H1 (cell line): ENCODE measurements around the gene CLPX. TPM values are rescaled to one million over a fixed set of nuclear protein-coding genes. Genes with fewer than 3 reads are reported as not detected.

Experiments used
- CTCF ChIA-PET: fragments of 300-600 bp; sonication (Branson Sonifier 250); formaldehyde crosslinking; loops from one replicate; lab custom pipeline; 2021; ENCODE audit not compliant: partially characterized antibody; lab: Charles Lee
- POLR2A ChIA-PET: fragments of 300-600 bp; sonication (Branson Sonifier 250); formaldehyde crosslinking; loops from one replicate; lab custom pipeline; 2021; ENCODE audit warnings: inconsistent platforms; ENCODE audit not compliant: partially characterized antibody; lab: Charles Lee
- DNase-seq, 2 experiments: peaks; one replicate each; pipeline versions ENCODE4 v3.0.0 to v3.0.0-alpha.2; 2010 to 2022; ENCODE audit warnings: low spot score in 2 of 2, low read depth in 1 of 2, mixed read lengths in 1 of 2
- FAIRE-seq: peaks from 2 replicates; lab custom pipeline; 2011; peaks lifted over from hg19 to GRCh38; lab: Jason Lieb, UNC
- H2AFZ ChIP-seq: 2 replicates; pipeline ENCODE4 v1.8.1; 2012; ENCODE audit warnings: low read length, inconsistent platforms
- H2AK5ac ChIP-seq: 2 replicates; pipeline ENCODE4 v1.6.1; 2013; ENCODE audit warnings: low read depth, low read length
- H2BK120ac ChIP-seq: replicated peaks from 2 replicates; pipeline ENCODE3; 2013; ENCODE audit warnings: low read depth, low read length, inconsistent platforms
- H2BK12ac ChIP-seq: 2 replicates; pipeline ENCODE4 v1.6.1; 2013; ENCODE audit warnings: low read depth, low read length
- H2BK15ac ChIP-seq: 2 replicates; pipeline ENCODE4 v1.6.1; 2013; ENCODE audit warnings: low read length
- H2BK20ac ChIP-seq: 2 replicates; pipeline ENCODE4 v1.6.1; 2013; ENCODE audit warnings: low read length
- H2BK5ac ChIP-seq: 2 replicates; pipeline ENCODE4 v1.6.1; 2013; ENCODE audit warnings: low read depth, low read length
- H3K14ac ChIP-seq: 2 replicates; pipeline ENCODE4 v1.6.1; 2013; ENCODE audit warnings: inconsistent platforms; ENCODE audit not compliant: insufficient read length
- H3K18ac ChIP-seq: 2 replicates; pipeline ENCODE4 v1.6.1; 2013; ENCODE audit warnings: low read length; ENCODE audit errors: extremely low read depth
- H3K23ac ChIP-seq: 2 replicates; pipeline ENCODE4 v1.6.1; 2013; ENCODE audit warnings: inconsistent platforms; ENCODE audit not compliant: insufficient read length
- H3K23me2 ChIP-seq: 2 replicates; pipeline ENCODE4 v1.6.1; 2013; ENCODE audit warnings: low read depth, low read length
- H3K27ac ChIP-seq: 2 replicates; pipeline ENCODE4 v1.6.1; 2011; ENCODE audit warnings: low read depth, low read length, inconsistent platforms
- H3K27me3 ChIP-seq, 4 experiments: replicated peaks in 1 of 4; 1 replicate in 1 of 4; 2 replicates in 3 of 4; pipeline versions ENCODE4 v1.6.1 to v1.8.1; 2011 to 2013; ENCODE audit warnings: low read length in 3 of 4, mild to moderate bottlenecking in 3 of 4, inconsistent platforms in 2 of 4, mixed read lengths in 2 of 4, moderate library complexity in 1 of 4; ENCODE audit not compliant: control insufficient read depth in 3 of 4, insufficient read depth in 3 of 4; ENCODE audit errors: extremely low read depth in 1 of 4
- H3K36me3 ChIP-seq, 4 experiments: 2 replicates each; pipeline versions ENCODE4 v1.6.1 to v1.8.1; 2011 to 2013; ENCODE audit warnings: mild to moderate bottlenecking in 4 of 4, low read length in 3 of 4, moderate library complexity in 2 of 4, control low read depth in 1 of 4, inconsistent platforms in 1 of 4; ENCODE audit not compliant: insufficient read depth in 4 of 4, control insufficient read depth in 2 of 4
- H3K4ac ChIP-seq: replicated peaks from 2 replicates; pipeline ENCODE3; 2013; ENCODE audit warnings: low read length, low read depth, mixed read lengths, inconsistent platforms; ENCODE audit not compliant: insufficient read length
- H3K4me1 ChIP-seq, 4 experiments: replicated peaks in 1 of 4; 1 replicate in 1 of 4; 2 replicates in 3 of 4; pipeline versions ENCODE4 v1.6.1 to v1.8.1; 2011 to 2013; ENCODE audit warnings: low read length in 3 of 4, inconsistent platforms in 2 of 4, mixed read lengths in 1 of 4; ENCODE audit not compliant: insufficient read depth in 4 of 4, control insufficient read depth in 3 of 4
- H3K4me2 ChIP-seq, 2 experiments: 2 replicates each; pipeline versions ENCODE4 v1.6.1 to v1.8.1; 2011 to 2013; ENCODE audit warnings: low read depth in 2 of 2, low read length in 2 of 2, control low read depth in 1 of 2, inconsistent platforms in 1 of 2, mild to moderate bottlenecking in 1 of 2; ENCODE audit not compliant: insufficient read depth in 1 of 2
- H3K4me3 ChIP-seq, 4 experiments: fragments of 200-600, 300-600 bp in 1 of 4; sonication (generic), shearing (Covaris generic), sonication (Bioruptor Twin) in 1 of 4; 2 replicates each; pipeline versions ENCODE4 v1.5.1 to v1.8.1; 2011 to 2016; ENCODE audit warnings: low read length in 4 of 4, low read depth in 3 of 4, control low read depth in 2 of 4, inconsistent platforms in 2 of 4, mild to moderate bottlenecking in 2 of 4, mixed read lengths in 1 of 4, moderate library complexity in 1 of 4; ENCODE audit not compliant: insufficient read depth in 2 of 4; ENCODE audit errors: extremely low read depth in 1 of 4
- H3K56ac ChIP-seq: replicated peaks from 2 replicates; pipeline ENCODE3; 2013; ENCODE audit warnings: low read depth, mild to moderate bottlenecking, mixed read lengths, low read length, inconsistent platforms; ENCODE audit not compliant: insufficient read length
- H3K79me1 ChIP-seq: 2 replicates; pipeline ENCODE4 v1.6.1; 2013; ENCODE audit warnings: low read depth, low read length, control low read depth
- H3K79me2 ChIP-seq, 2 experiments: 2 replicates each; pipeline versions ENCODE4 v1.6.1 to v1.8.1; 2012 to 2013; ENCODE audit warnings: low read length in 2 of 2, mild to moderate bottlenecking in 2 of 2, inconsistent platforms in 1 of 2; ENCODE audit not compliant: insufficient read depth in 2 of 2, control insufficient read depth in 1 of 2
- H3K9ac ChIP-seq, 4 experiments: replicated peaks in 1 of 4; 1 replicate in 1 of 4; 2 replicates in 3 of 4; pipeline versions ENCODE4 v1.6.1 to v1.8.1; 2011 to 2013; ENCODE audit warnings: low read depth in 3 of 4, low read length in 3 of 4, control low read depth in 2 of 4, mild to moderate bottlenecking in 2 of 4, moderate library complexity in 2 of 4, inconsistent platforms in 1 of 4; ENCODE audit errors: extremely low read depth in 1 of 4
- H3K9me3 ChIP-seq, 2 experiments: 2 replicates each; pipeline versions ENCODE4 v1.6.1 to v1.8.1; 2012 to 2013; ENCODE audit warnings: mild to moderate bottlenecking in 2 of 2, moderate library complexity in 2 of 2, control low read depth in 1 of 2, inconsistent platforms in 1 of 2, low read depth in 1 of 2, low read length in 1 of 2, mixed read lengths in 1 of 2; ENCODE audit not compliant: insufficient read depth in 2 of 2
- H4K20me1 ChIP-seq, 2 experiments: replicated peaks in 1 of 2; 2 replicates each; pipeline versions ENCODE3 to v1.8.1; 2011 to 2013; ENCODE audit warnings: inconsistent platforms in 2 of 2, low read length in 2 of 2, mild to moderate bottlenecking in 1 of 2; ENCODE audit not compliant: insufficient read depth in 2 of 2, control insufficient read depth in 1 of 2
- H4K5ac ChIP-seq: 2 replicates; pipeline ENCODE4 v1.6.1; 2013; ENCODE audit warnings: low read length, low read depth, mixed read lengths, inconsistent platforms; ENCODE audit not compliant: insufficient read length
- H4K8ac ChIP-seq: 2 replicates; pipeline ENCODE4 v1.8.0; 2013; ENCODE audit warnings: mild to moderate bottlenecking, moderate library complexity, low read length, inconsistent platforms; ENCODE audit not compliant: insufficient read depth; ENCODE audit errors: extremely low read depth
- H4K91ac ChIP-seq: replicated peaks from 2 replicates; pipeline ENCODE3; 2013; ENCODE audit warnings: low read length, mixed read lengths, inconsistent platforms; ENCODE audit not compliant: insufficient read length
- BCL11A ChIP-seq, 2 experiments: IDR thresholded peaks; one replicate each; pipeline ENCODE4 v1.6.1; 2011; ENCODE audit warnings: low read depth in 2 of 2, low read length in 2 of 2, mild to moderate bottlenecking in 2 of 2
- CTBP2 ChIP-seq: IDR thresholded peaks from 2 replicates; pipeline ENCODE4 v1.7.0; 2011; ENCODE audit warnings: borderline replicate concordance, mild to moderate bottlenecking, moderate library complexity, mixed read lengths, low read length; ENCODE audit not compliant: insufficient read depth, insufficient read length
- KDM5A ChIP-seq: fragments of 200-600 bp; IDR thresholded peaks from 2 replicates; pipeline ENCODE4 v1.7.1; 2012; ENCODE audit warnings: mild to moderate bottlenecking, low read length, inconsistent platforms, mixed read lengths
- POU5F1 ChIP-seq: IDR thresholded peaks from 2 replicates; pipeline ENCODE4 v1.6.1; 2011; ENCODE audit warnings: low read depth, mild to moderate bottlenecking, low read length, moderate library complexity
- RBBP5 ChIP-seq: IDR thresholded peaks from 2 replicates; pipeline ENCODE4 v1.7.1; 2012; ENCODE audit warnings: low read depth, mild to moderate bottlenecking, inconsistent platforms, low read length, moderate library complexity, borderline replicate concordance
- SP4 ChIP-seq: IDR thresholded peaks from 2 replicates; pipeline ENCODE4 v1.6.1; 2012; ENCODE audit warnings: low read length, inconsistent platforms
- WGBS, 2 experiments: shearing (Covaris generic) in 1 of 2; methylation state at CpG; one replicate each; pipeline versions ENCODE4 v1.1.6 to v1.1.7; 2013 to 2015; ENCODE audit warnings: low lambda C conversion rate in 2 of 2, mixed read lengths in 2 of 2, inconsistent platforms in 1 of 2, low coverage in 1 of 2, missing lambda C conversion rate in 1 of 2; ENCODE audit not compliant: insufficient replicate concordance in 2 of 2, insufficient coverage in 1 of 2, insufficient read length in 1 of 2; ENCODE audit errors: extremely low coverage in 1 of 2, missing lambda C conversion rate in 1 of 2; 5-methylcytosine and 5-hydroxymethylcytosine counted together
- polyA plus RNA-seq, 7 experiments: library from polyadenylated mRNA; depleted of rRNA in 3 of 7; stranded (reverse) in 5 of 7; unstranded in 2 of 7; fragments of >200 nt in 5 of 7; fragments of 200-250 nt in 2 of 7; gene quantifications; 1 replicate in 5 of 7; 2 replicates in 1 of 7; 4 replicates in 1 of 7; pipeline versions ENCODE4 v1.2.1 to v1.2.3, GENCODE V29; 2011 to 2013; ENCODE audit warnings: missing spikeins in 2 of 7, mixed read lengths in 2 of 7
- total RNA-seq: library from RNA; stranded (reverse); fragmentation: NEBNext Ultra II Directional; extraction: Animal tissue kit (Norgen Biotek cat#: 25700); gene quantifications from 2 replicates; pipeline ENCODE4 v1.2.1, GENCODE V29; 2021
- TF ChIP-seq, protein P1 (sequence below): IDR thresholded peaks from 2 replicates; pipeline ENCODE4 v1.6.1; 2011; ENCODE audit warnings: low read depth, mild to moderate bottlenecking, low read length; ENCODE audit not compliant: insufficient read depth

Gene CLPX
- total and polyA plus RNA-seq, 2 of the 8 experiments (the other 6 are each of a cell fraction or from before 2014, with no cell fraction given): 10.5 to 53.6 TPM

DNA sequence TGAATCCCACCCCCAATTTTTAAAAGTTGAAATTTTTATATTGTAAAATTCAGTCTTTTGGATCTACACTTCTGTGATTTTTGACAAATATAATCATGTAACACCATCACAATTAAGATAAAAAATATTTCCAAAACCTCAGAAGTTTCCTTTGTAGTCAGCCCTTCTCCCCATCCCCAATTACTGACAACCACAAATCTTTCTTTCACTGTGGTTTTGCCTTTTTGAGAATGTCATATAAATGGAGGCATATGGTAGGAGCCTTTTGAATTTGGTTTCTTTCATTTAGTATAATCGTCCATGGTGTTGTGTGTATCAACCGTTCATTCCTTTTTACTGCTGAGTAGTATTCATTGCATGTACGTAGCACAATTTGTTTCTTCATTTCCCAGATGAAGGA, 34.0 kb upstream of the CLPX start:
- Histone ChIP-seq H4K8ac (no peak overlapping the region), H3K9me3 (no peaks in the 10 kb centered on the region), H3K14ac (no peak overlapping the region), H3K4me2 (no peak overlapping the region), H3K9ac (no peak overlapping the region), H3K4me1 (no peaks in the 10 kb centered on the region), H3K36me3 (no peaks in the 10 kb centered on the region), H3K79me1 (no peaks in the 10 kb centered on the region), H3K27ac (no peak overlapping the region), H3K27me3 (no peaks in the 10 kb centered on the region), H3K18ac (no peak overlapping the region), H2BK20ac (no peak overlapping the region), H3K23me2 (no peaks in the 10 kb centered on the region), H2BK15ac (no peak overlapping the region), H3K4ac (no peak overlapping the region), H4K5ac (no peak overlapping the region), H4K91ac (no peak overlapping the region), H3K79me2 (no peaks in the 10 kb centered on the region), H4K20me1 (no peaks in the 10 kb centered on the region), H2BK5ac (no peak overlapping the region), H2BK12ac (no peak overlapping the region), H2AFZ (no peak overlapping the region), H3K4me3 (no peak overlapping the region), H3K23ac (no peak overlapping the region), H3K56ac (no peak overlapping the region), H2AK5ac (no peak overlapping the region), H2BK120ac (no peak overlapping the region)
- POLR2A ChIA-PET: interaction anchor here (1.0 kb wide), 1 partner anchor 12 kb away, joined by 4 read pairs; no protein-coding TSS in a partner anchor
- DNase-seq (no peak), FAIRE-seq (no peak)
- WGBS, 2 experiments: 93% methylated on average over 3 of the region's 3 CpGs; no CpG with 5 or more reads in 1 of the 2 experiments
- CTCF ChIA-PET: interaction anchor here (1.2 kb wide), 1 partner anchor 38 kb away, joined by 4 read pairs; no protein-coding TSS in a partner anchor
- no peak for TF ChIP-seq SP4
- no peak for TF ChIP-seq BCL11A (IDR thresholded peaks at IDR 0.05; ENCODE audit: low read depth in 2 of 2, low read length in 2 of 2)
- no peak for TF ChIP-seq RBBP5
- no peak for TF ChIP-seq CTBP2
- TF ChIP-seq, protein P1, sequence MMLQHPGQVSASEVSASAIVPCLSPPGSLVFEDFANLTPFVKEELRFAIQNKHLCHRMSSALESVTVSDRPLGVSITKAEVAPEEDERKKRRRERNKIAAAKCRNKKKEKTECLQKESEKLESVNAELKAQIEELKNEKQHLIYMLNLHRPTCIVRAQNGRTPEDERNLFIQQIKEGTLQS: no peak
- TF ChIP-seq POU5F1: no peak
- TF ChIP-seq KDM5A: no peak
